K562 (cell line): ENCODE measurements around the gene YBX3. TPM values are rescaled to one million over a fixed set of nuclear protein-coding genes. Genes with fewer than 3 reads are reported as not detected.

ENCODE experiments used
- MEIS2 ChIP-seq: fragments of 450-650 bp; IDR thresholded peaks from 2 replicates; pipeline ENCODE4 v1.6.1; 2014; ENCODE audit warnings: mild to moderate bottlenecking; ENCODE audit not compliant: partially characterized antibody
- MGA ChIP-seq: fragments of 450-650 bp; IDR thresholded peaks from 2 replicates; pipeline ENCODE4 v1.6.1; 2016; ENCODE audit warnings: mild to moderate bottlenecking, moderate library complexity
- NKRF ChIP-seq: fragments of 450-650 bp; IDR thresholded peaks from 2 replicates; pipeline ENCODE4 v1.6.1; 2016; ENCODE audit warnings: borderline replicate concordance
- polyA plus RNA-seq, 8 experiments: library from polyadenylated mRNA; depleted of rRNA in 4 of 8; stranded (reverse) in 5 of 8; unstranded in 3 of 8; fragments of >200 nt; fragmentation: Nextera tagmentation in 2 of 8; fragmentation: Illumina TruSeq in 1 of 8; extraction: Ambion mirVana in 2 of 8; extraction: Trizol in 1 of 8; gene quantifications; 2 replicates each; pipeline versions ENCODE4 v1.2.1 to v1.2.3, GENCODE V29; 2011 to 2014; ENCODE audit warnings: inconsistent platforms in 1 of 8, missing spikeins in 1 of 8
- total RNA-seq, 7 experiments: library from RNA; depleted of rRNA in 6 of 7; stranded (reverse); fragments of >200 nt in 6 of 7; fragmentation: Illumina TruSeq in 2 of 7; extraction: Trizol in 2 of 7; gene quantifications; 2 replicates each; pipeline versions ENCODE4 v1.2.1 to v1.2.3, GENCODE V29; 2011 to 2021; ENCODE audit warnings: low replicate concordance in 1 of 7

The YBX3 gene
- total and polyA plus RNA-seq, 9 of the 15 experiments (the other 6 are each of a cell fraction or from before 2014, with no cell fraction given): 47.0 to 239 (median 81.5) TPM

GRCh38 chr12:10701131-10701681 lies 21.9 kb downstream of the YBX3 start (continued):
- TF ChIP-seq MGA (no peak), MEIS2 (peak; percentile 5), NKRF (no peak)
